K562 (cell line): ENCODE data around the gene AQP1. TPM values are rescaled to one million over a fixed set of nuclear protein-coding genes. Genes with fewer than 3 reads are reported as not detected.
A peak's percentile ranks its signal among the peaks of the same experiment; 100 is the strongest.

Experiments
- ATAC-seq: fragments of 200-7000 bp; cut with Tn5 transposase; 3 replicates; pipeline ENCODE4 v1.9.1; 2020; ENCODE audit warnings: moderate library complexity
- BruUV-seq: library from RNA; stranded (reverse); fragments of 400-500 nt; replicated peaks from 2 replicates; lab custom pipeline; 2021; lab: Mats Ljungman, UMichigan
- CTCF ChIA-PET: fragments of 300-600 bp; formaldehyde crosslinking; extraction: SDS; loops from one replicate; lab custom pipeline; 2021; ENCODE audit warnings: low intra/inter-chr PET ratio; lab: Yijun Ruan, JAX
- POLR2A ChIA-PET: fragments of 300-600, 350-650 bp; sonication (Branson Sonifier 250); formaldehyde crosslinking; extraction: SDS; loops from one replicate; lab custom pipeline; 2021; ENCODE audit warnings: antibody characterized with exemption, inconsistent platforms; lab: Yijun Ruan, JAX
- DNase-seq, 4 experiments: peaks; one replicate each; pipeline versions ENCODE4 v3.0.0 to v3.0.0-alpha.2; 2011 to 2018; ENCODE audit warnings: low spot score in 3 of 4, mixed read lengths in 3 of 4; ENCODE audit errors: extremely low read depth in 1 of 4
- FAIRE-seq: peaks from 2 replicates; lab custom pipeline; 2011; peaks lifted over from hg19 to GRCh38; lab: Jason Lieb, UNC
- H2AFZ ChIP-seq: 2 replicates; pipeline ENCODE4 v1.6.0; 2011; ENCODE audit warnings: low read depth, low read length, control low read depth, inconsistent platforms
- H3K27ac ChIP-seq: fragments of 200-600 bp; 3 replicates; pipeline ENCODE4 v1.8.0; 2011; ENCODE audit warnings: low read depth, mild to moderate bottlenecking, control low read depth, inconsistent platforms, low read length, moderate library complexity, mixed read lengths; ENCODE audit errors: extremely low read depth
- H3K27me3 ChIP-seq, 2 experiments: fragments of 300-600 bp in 1 of 2; 2 replicates in 1 of 2; 3 replicates in 1 of 2; pipeline versions ENCODE4 v1.6.0 to v1.8.0; 2011; ENCODE audit warnings: inconsistent platforms in 2 of 2, low read length in 2 of 2, mild to moderate bottlenecking in 1 of 2, mixed read lengths in 1 of 2, moderate library complexity in 1 of 2; ENCODE audit not compliant: control insufficient read depth in 2 of 2, insufficient read depth in 2 of 2
- H3K36me3 ChIP-seq: fragments of 300-600 bp; 3 replicates; pipeline ENCODE4 v1.8.0; 2011; ENCODE audit warnings: mild to moderate bottlenecking, low read length, inconsistent platforms; ENCODE audit not compliant: control insufficient read depth, insufficient read depth
- H3K4me1 ChIP-seq, 2 experiments: fragments of 200-600 bp in 1 of 2; replicated peaks in 1 of 2; 2 replicates in 1 of 2; 3 replicates in 1 of 2; pipeline versions ENCODE4 v1.5.1 to v1.8.0; 2011; ENCODE audit warnings: inconsistent platforms in 2 of 2, low read length in 2 of 2, mild to moderate bottlenecking in 1 of 2, mixed read lengths in 1 of 2, moderate library complexity in 1 of 2; ENCODE audit not compliant: control insufficient read depth in 2 of 2, insufficient read depth in 2 of 2
- H3K4me2 ChIP-seq: 2 replicates; pipeline ENCODE4 v1.6.1; 2011; ENCODE audit warnings: low read length, control low read depth, inconsistent platforms, mixed read lengths; ENCODE audit not compliant: insufficient read depth
- H3K4me3 ChIP-seq: fragments of 200-600 bp; sonication (generic), shearing (Covaris generic); 2 replicates; pipeline ENCODE4 v1.5.1; 2016; ENCODE audit warnings: control low read depth, inconsistent platforms
- H3K79me2 ChIP-seq: fragments of 200-600 bp; 3 replicates; pipeline ENCODE4 v1.8.0; 2011; ENCODE audit warnings: low read length, inconsistent platforms; ENCODE audit not compliant: control insufficient read depth, insufficient read depth
- H3K9ac ChIP-seq, 2 experiments: 2 replicates each; pipeline versions ENCODE4 v1.6.0 to v1.6.1; 2011; ENCODE audit warnings: low read depth in 2 of 2, low read length in 2 of 2, control low read depth in 1 of 2, inconsistent platforms in 1 of 2, mild to moderate bottlenecking in 1 of 2, mixed read lengths in 1 of 2; ENCODE audit not compliant: insufficient read depth in 1 of 2
- H3K9me1 ChIP-seq: one replicate; pipeline ENCODE4 v1.6.0; 2011; ENCODE audit warnings: inconsistent platforms, mild to moderate bottlenecking, low read length, moderate library complexity; ENCODE audit not compliant: control insufficient read depth, insufficient read depth
- H3K9me3 ChIP-seq: replicated peaks from 2 replicates; pipeline ENCODE4 v1.5.1; 2011; ENCODE audit warnings: low read depth, low read length, inconsistent platforms; ENCODE audit not compliant: control insufficient read depth, insufficient read depth
- H4K20me1 ChIP-seq: replicated peaks from 2 replicates; pipeline ENCODE4 v1.6.1; 2011; ENCODE audit warnings: low read length, inconsistent platforms, mixed read lengths; ENCODE audit not compliant: control insufficient read depth, insufficient read depth
- BHLHE40 ChIP-seq: IDR thresholded peaks from 2 replicates; pipeline ENCODE4 v1.6.1; 2011; ENCODE audit warnings: low read length, improper control_type of control experiment
- CREBBP ChIP-seq: IDR thresholded peaks from one replicate; pipeline ENCODE4 v1.6.1; 2012; ENCODE audit warnings: low read depth, mild to moderate bottlenecking, control low read depth, inconsistent platforms, low read length
- CTCF ChIP-seq, 3 experiments: IDR thresholded peaks in 2 of 3; conservative IDR thresholded peaks in 1 of 3; 2 replicates each; pipeline ENCODE4 v1.5.1; 2011 to 2012; ENCODE audit warnings: low read length in 3 of 3, mild to moderate bottlenecking in 3 of 3, control low read depth in 2 of 3, improper control_type of control experiment in 1 of 3, inconsistent platforms in 1 of 3, low read depth in 1 of 3, mixed read lengths in 1 of 3, moderate library complexity in 1 of 3; ENCODE audit not compliant: insufficient read depth in 2 of 3
- IRF2 ChIP-seq: sonication (generic); formaldehyde crosslinking; IDR thresholded peaks from 2 replicates; pipeline ENCODE4 v1.8.1; 2022; ENCODE audit warnings: mild to moderate bottlenecking, missing genetic modification reagents
- ZNF668 ChIP-seq: fragments of 250-450 bp; sonication (Bioruptor Pico); IDR thresholded peaks from 2 replicates; pipeline ENCODE4 v1.8.0; 2022; ENCODE audit warnings: mild to moderate bottlenecking, inconsistent platforms
- WGBS: fragments of 100-300 bp; shearing (Covaris generic); methylation state at CpG from one replicate; pipeline ENCODE4 v1.1.6; 2016; ENCODE audit warnings: low coverage, mixed read lengths; ENCODE audit not compliant: insufficient coverage; ENCODE audit errors: missing lambda C conversion rate; 5-methylcytosine and 5-hydroxymethylcytosine counted together
- in situ Hi-C: fragments of 300-500 bp; cut with MboI; formaldehyde crosslinking; loops from 4 replicates; pipeline ENCODE4 v1.15.0; 2018; ENCODE audit warnings: inconsistent platforms, mixed read lengths
- intact Hi-C: fragments of 100-400 bp; cut with micrococcal nuclease; formaldehyde crosslinking; loops from 2 replicates; pipeline ENCODE4 v1.14.2; 2022
- polyA plus RNA-seq, 8 experiments: library from polyadenylated mRNA; depleted of rRNA in 4 of 8; stranded (reverse) in 5 of 8; unstranded in 3 of 8; fragments of >200 nt; fragmentation: Nextera tagmentation in 2 of 8; fragmentation: Illumina TruSeq in 1 of 8; extraction: Ambion mirVana in 2 of 8; extraction: Trizol in 1 of 8; gene quantifications; 2 replicates each; pipeline versions ENCODE4 v1.2.1 to v1.2.3, GENCODE V29; 2011 to 2014; ENCODE audit warnings: inconsistent platforms in 1 of 8, missing spikeins in 1 of 8
- total RNA-seq, 7 experiments: library from RNA; depleted of rRNA in 6 of 7; stranded (reverse); fragments of >200 nt in 6 of 7; fragmentation: Illumina TruSeq in 2 of 7; extraction: Trizol in 2 of 7; gene quantifications; 2 replicates each; pipeline versions ENCODE4 v1.2.1 to v1.2.3, GENCODE V29; 2011 to 2021; ENCODE audit warnings: low replicate concordance in 1 of 7

Gene AQP1
- total and polyA plus RNA-seq, 9 of the 15 experiments (the other 6 are each of a cell fraction or from before 2014, with no cell fraction given) = 0.18 to 12.6 (median 4.1) TPM

- 54% methylated on average over 4 of the region's 10 CpGs for WGBS
- H3K9ac ChIP-seq = no peak overlapping the region
- no peak overlapping the region for H2AFZ ChIP-seq
- no peaks in the 10 kb centered on the region for H3K36me3 ChIP-seq
- in situ Hi-C loops (no loop called here), intact Hi-C loops (no loop called here)
- no peaks in the 10 kb centered on the region for H3K9me3 ChIP-seq
- DNase-seq = no peak
- no peak for FAIRE-seq
- no peak for ATAC-seq
- no peak overlapping the region for H3K4me2 ChIP-seq
- no peaks in the 10 kb centered on the region for H3K27me3 ChIP-seq
- no peak overlapping the region for H3K27ac ChIP-seq
- H3K4me3 ChIP-seq = no peak overlapping the region
- TF ChIP-seq CREBBP (no peak), BHLHE40 (peak; percentile 80), ZNF668 (no peak), CTCF (IDR thresholded peaks at IDR 0.05 in 2 of 3, conservative IDR thresholded peaks at IDR 0.05 in 1 of 3; ENCODE audit: insufficient read depth in 2 of 3, low read depth in 1 of 3, low read length in 3 of 3) (peak; percentile 25 to 46 (median 43); a peak in 4 of 6 replicates), IRF2 (CRISPR knock-in tag) (no peak)
- H3K9me1 ChIP-seq = no peaks in the 10 kb centered on the region
- POLR2A ChIA-PET = no interaction called here
- BruUV-seq = no TSS peak
- peaks cover 26 to 87% of the 10 kb centered on the region in 2 experiments for H3K4me1 ChIP-seq
- no peaks in the 10 kb centered on the region for H3K79me2 ChIP-seq
- CTCF ChIA-PET = no interaction called here
- H4K20me1 ChIP-seq = no peaks in the 10 kb centered on the region
Measured at GRCh38 chr7:30908681-30909080, 3.0 kb upstream of the AQP1 start.
